Left cardiac atrium (tissue), 4 donors: ENCODE results near the gene BRD7. TPM values are rescaled to one million over a fixed set of nuclear protein-coding genes. Genes with fewer than 3 reads are reported as not detected.

Source experiments
- ATAC-seq, 2 donors: fragments of 200-7000 bp; cut with Tn5 transposase; one replicate each; pipeline ENCODE4 v1.9.1; 2020; ENCODE audit warnings: mild to moderate bottlenecking in 2 of 2, moderate library complexity in 2 of 2
- DNase-seq: peaks from one replicate; pipeline ENCODE4 v3.0.0-alpha.2; 2020
- intact Hi-C, 2 donors: fragments of 100-400 bp; cut with DNase I; formaldehyde crosslinking; loops; one replicate each; pipeline versions ENCODE4 v1.14.1 to v1.15.1; 2022 to 2023
- long read RNA-seq: library from polyadenylated mRNA; unstranded; transcript quantifications from one replicate; pipeline ENCODE4 v2.0.0, GENCODE V29; 2021
- total RNA-seq, 2 donors: library from RNA; stranded (reverse); fragmentation: NEBNext Ultra II Directional; extraction: Animal tissue kit (Norgen Biotek cat#: 25700); gene quantifications; one replicate each; pipeline ENCODE4 v1.2.1, GENCODE V29; 2021
- donor health status: DM: no; HTN: yes; CAD: no.
- donor health status: DM: no; HTN: yes; CAD: no; lungs with severe emphysema.
- donor health status: DM: yes; HTN: yes; CAD: no.
- donor health status: Dilated cardiomyopathy.

The BRD7 gene
- 10 to 100 TPM; 41.7 to 43.4 TPM for total RNA-seq
- long read RNA-seq, partial matches to known transcripts, result 4 of 5 reads
- long read RNA-seq, other reads (novel, unspliced or antisense), result 1 of 5 reads

- peak; percentile 60 for DNase-seq
- intact Hi-C loops, result loop anchor here in 1 of 2 donors (10.0 kb wide), 1 partner anchor 344 kb away; the partner anchor contains the start of gene CNEP1R1
- peak; percentile 80 to 82 for ATAC-seq
Observed at GRCh38 chr16:50368410-50369132, at the start of gene BRD7. BRD7 (minus strand) TSS chr16:50368988; CDS start chr16:50368774, 214 bp downstream.

- no peak for ATAC-seq
- no peak for DNase-seq
- intact Hi-C loops, result no loop called here
Observed at GRCh38 chr16:50416388-50416787, 47.6 kb upstream of the BRD7 start.

GRCh38 chr16:50414152-50414551 is 45.4 kb upstream of the BRD7 start:
- no peak for DNase-seq
- no peak for ATAC-seq
- intact Hi-C loops, result no loop called here

GRCh38 chr16:50411034-50411433 is 42.2 kb upstream of the BRD7 start:
- DNase-seq (no peak), ATAC-seq (no peak)
- intact Hi-C loops, result no loop called here

- ATAC-seq, result peak in 1 of 2 donors; percentile 22
- intact Hi-C loops, result no loop called here
- no peak for DNase-seq
Observed at GRCh38 chr16:50408001-50408561, 39.3 kb upstream of the BRD7 start.

- intact Hi-C loops, result no loop called here
- ATAC-seq (no peak), DNase-seq (no peak)
Observed at GRCh38 chr16:50407351-50407750, 38.6 kb upstream of the BRD7 start.

- peak; percentile 50 to 61 for ATAC-seq
- intact Hi-C loops, result no loop called here
- DNase-seq, result no peak
Observed at GRCh38 chr16:50403491-50403890, 34.7 kb upstream of the BRD7 start.

GRCh38 chr16:50402298-50402895 is 33.6 kb upstream of the BRD7 start:
- DNase-seq (no peak), ATAC-seq (no peak)
- intact Hi-C loops, result no loop called here

GRCh38 chr16:50401355-50401754 is 32.6 kb upstream of the BRD7 start:
- ATAC-seq, result no peak
- intact Hi-C loops, result no loop called here
- DNase-seq, result no peak

- intact Hi-C loops, result no loop called here
- ATAC-seq, result no peak
Observed at GRCh38 chr16:50400967-50401348, 32.2 kb upstream of the BRD7 start.

GRCh38 chr16:50400312-50400966 is 31.7 kb upstream of the BRD7 start:
- DNase-seq, result no peak
- intact Hi-C loops, result no loop called here
- ATAC-seq, result no peak

More at GRCh38 chr16:50400967-50401348, 32.2 kb upstream of the BRD7 start:
- DNase-seq, result no peak

GRCh38 chr16:50399411-50399810 is 30.6 kb upstream of the BRD7 start:
- DNase-seq (no peak), ATAC-seq (no peak)
- intact Hi-C loops, result no loop called here

GRCh38 chr16:50398336-50398735 is 29.5 kb upstream of the BRD7 start:
- ATAC-seq (no peak), DNase-seq (no peak)
- intact Hi-C loops, result no loop called here

GRCh38 chr16:50396761-50397535 is 28.2 kb upstream of the BRD7 start:
- DNase-seq (no peak), ATAC-seq (peak in 1 of 2 donors; percentile 66)
- intact Hi-C loops, result no loop called here

GRCh38 chr16:50395763-50396710 is 27.2 kb upstream of the BRD7 start:
- DNase-seq, result no peak
- ATAC-seq, result no peak
- intact Hi-C loops, result no loop called here

- intact Hi-C loops, result no loop called here
- DNase-seq, result no peak
- ATAC-seq, result no peak
Observed at GRCh38 chr16:50393858-50394802, 25.3 kb upstream of the BRD7 start.

- ATAC-seq (no peak), DNase-seq (no peak)
- intact Hi-C loops, result no loop called here
Observed at GRCh38 chr16:50393416-50393815, 24.6 kb upstream of the BRD7 start.
